Measurements from ENCODE around the gene VAMP3. TPM values are rescaled to one million over a fixed set of nuclear protein-coding genes. Genes with fewer than 3 reads are reported as not detected.

Gene VAMP3
- polyA plus RNA-seq, 4 donors, result 51.8 to 117 (median 79.8) TPM

- WGBS, 3 donors, result 37 to 40% (median 37%) methylated on average over 18 of the region's 18 CpGs
- Histone ChIP-seq H3K4me3 (ENCODE audit: low read depth in 1 of 3, low read length in 3 of 3) (no peak overlapping the region), H3K27me3 (ENCODE audit: control insufficient read depth in 3 of 3, insufficient read depth in 3 of 3, low read length in 3 of 3) (no peaks in the 10 kb centered on the region), H3K9me3 (ENCODE audit: control insufficient read depth in 2 of 2, insufficient read depth in 1 of 2, low read depth in 1 of 2, low read length in 1 of 2) (no peaks in the 10 kb centered on the region), H3K27ac (ENCODE audit: low read depth in 1 of 3, low read length in 2 of 3) (no peak overlapping the region), H3K4me1 (ENCODE audit: control insufficient read depth in 3 of 3, insufficient read depth in 2 of 3, low read depth in 1 of 3, low read length in 2 of 3) (peaks cover 0 to 3% (median 0%) of the 10 kb centered on the region in 3 donors), H3K36me3 (ENCODE audit: control insufficient read depth in 3 of 3, insufficient read depth in 2 of 3, low read depth in 1 of 3, low read length in 3 of 3) (peaks cover 0 to 4% (median 0%) of the 10 kb centered on the region in 3 donors)
- DNase-seq (peak; percentile 73 to 85), FAIRE-seq (no peak)
Observed at GRCh38 chr1:7752512-7753417, 18.3 kb upstream of the VAMP3 start.

DNA sequence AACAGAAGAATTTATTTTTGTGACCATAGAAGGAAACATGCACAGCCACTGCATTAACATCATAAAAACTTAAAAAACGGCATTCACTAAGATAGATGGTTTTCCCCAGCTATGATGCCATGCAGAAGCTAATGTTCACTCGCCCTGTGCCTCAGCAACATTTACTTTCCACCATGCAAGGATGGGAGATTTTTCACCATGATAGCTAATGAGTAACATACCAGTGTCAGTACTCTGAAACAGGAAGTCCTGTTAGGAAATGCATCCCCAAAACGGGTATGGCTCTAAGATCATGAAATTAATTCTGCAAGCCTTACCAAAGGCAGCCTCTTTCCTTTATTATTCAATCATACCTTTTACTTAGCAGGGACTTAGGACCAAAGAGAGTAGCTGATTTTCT is 17.5 kb upstream of the VAMP3 start:
- Histone ChIP-seq H3K27ac (ENCODE audit: low read depth in 1 of 3, low read length in 2 of 3) (no peak overlapping the region), H3K4me1 (ENCODE audit: control insufficient read depth in 3 of 3, insufficient read depth in 2 of 3, low read depth in 1 of 3, low read length in 2 of 3) (peaks cover 0 to 3% (median 0%) of the 10 kb centered on the region in 3 donors), H3K27me3 (ENCODE audit: control insufficient read depth in 3 of 3, insufficient read depth in 3 of 3, low read length in 3 of 3) (no peaks in the 10 kb centered on the region), H3K9me3 (ENCODE audit: control insufficient read depth in 2 of 2, insufficient read depth in 1 of 2, low read depth in 1 of 2, low read length in 1 of 2) (no peaks in the 10 kb centered on the region), H3K36me3 (ENCODE audit: control insufficient read depth in 3 of 3, insufficient read depth in 2 of 3, low read depth in 1 of 3, low read length in 3 of 3) (peaks cover 0 to 4% (median 0%) of the 10 kb centered on the region in 3 donors), H3K4me3 (ENCODE audit: low read depth in 1 of 3, low read length in 3 of 3) (no peak overlapping the region)
- DNase-seq, result no peak
- WGBS, 3 donors, result 66 to 81% (median 69%) methylated on average over 3 of the region's 3 CpGs
- no peak for FAIRE-seq

DNA sequence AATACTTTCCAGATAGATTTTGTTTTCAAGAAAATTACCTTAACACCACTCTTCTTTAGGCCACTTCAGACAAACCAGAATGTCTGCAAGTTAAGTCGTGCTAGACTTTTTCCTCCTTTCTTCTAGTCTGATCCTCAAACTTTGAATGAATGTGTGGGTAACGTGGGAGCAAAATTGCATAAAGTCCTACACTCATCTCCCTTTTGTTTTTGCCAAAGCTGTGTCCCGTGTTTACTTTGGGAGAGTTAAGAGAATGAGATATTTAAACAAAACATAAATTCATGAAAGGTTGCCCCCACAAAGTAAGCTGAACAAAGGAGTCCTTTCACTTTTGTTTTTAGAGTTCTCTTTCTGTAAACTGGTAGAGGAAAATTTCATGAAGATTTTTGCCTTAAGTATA is 16.9 kb upstream of the VAMP3 start:
- DNase-seq (no peak), FAIRE-seq (no peak)
- H3K4me1 ChIP-seq (ENCODE audit: control insufficient read depth in 3 of 3, insufficient read depth in 2 of 3, low read depth in 1 of 3, low read length in 2 of 3), result peaks cover 0 to 3% (median 0%) of the 10 kb centered on the region in 3 donors
- H3K4me3 ChIP-seq (ENCODE audit: low read depth in 1 of 3, low read length in 3 of 3), result no peak overlapping the region
- H3K36me3 ChIP-seq (ENCODE audit: control insufficient read depth in 3 of 3, insufficient read depth in 2 of 3, low read depth in 1 of 3, low read length in 3 of 3), result peaks cover 0 to 4% (median 0%) of the 10 kb centered on the region in 3 donors
- H3K27ac ChIP-seq (ENCODE audit: low read depth in 1 of 3, low read length in 2 of 3), result no peak overlapping the region
- no peaks in the 10 kb centered on the region for H3K27me3 ChIP-seq (ENCODE audit: control insufficient read depth in 3 of 3, insufficient read depth in 3 of 3, low read length in 3 of 3)
- H3K9me3 ChIP-seq (ENCODE audit: control insufficient read depth in 2 of 2, insufficient read depth in 1 of 2, low read depth in 1 of 2, low read length in 1 of 2), result no peaks in the 10 kb centered on the region
- 65 to 80% (median 67%) methylated on average over 3 of the region's 3 CpGs for WGBS, 3 donors

GRCh38 chr1:7755448-7755847 is 15.6 kb upstream of the VAMP3 start:
- H3K27ac ChIP-seq (ENCODE audit: low read depth in 1 of 3, low read length in 2 of 3), result no peak overlapping the region
- peaks cover 0 to 3% (median 0%) of the 10 kb centered on the region in 3 donors for H3K4me1 ChIP-seq (ENCODE audit: control insufficient read depth in 3 of 3, insufficient read depth in 2 of 3, low read depth in 1 of 3, low read length in 2 of 3)
- DNase-seq (no peak), FAIRE-seq (no peak)
- 10 to 95% (median 44%) methylated on average over 1 of the region's 1 CpG for WGBS, 3 donors
- no peaks in the 10 kb centered on the region for H3K36me3 ChIP-seq (ENCODE audit: control insufficient read depth in 3 of 3, insufficient read depth in 2 of 3, low read depth in 1 of 3, low read length in 3 of 3)
- H3K27me3 ChIP-seq (ENCODE audit: control insufficient read depth in 3 of 3, insufficient read depth in 3 of 3, low read length in 3 of 3), result no peaks in the 10 kb centered on the region
- no peaks in the 10 kb centered on the region for H3K9me3 ChIP-seq (ENCODE audit: control insufficient read depth in 2 of 2, insufficient read depth in 1 of 2, low read depth in 1 of 2, low read length in 1 of 2)
- H3K4me3 ChIP-seq (ENCODE audit: low read depth in 1 of 3, low read length in 3 of 3), result no peak overlapping the region

- no peaks in the 10 kb centered on the region for H3K27me3 ChIP-seq (ENCODE audit: control insufficient read depth in 3 of 3, insufficient read depth in 3 of 3, low read length in 3 of 3)
- H3K4me3 ChIP-seq (ENCODE audit: low read depth in 1 of 3, low read length in 3 of 3), result no peak overlapping the region
- no peak for FAIRE-seq
- no peak overlapping the region for H3K27ac ChIP-seq (ENCODE audit: low read depth in 1 of 3, low read length in 2 of 3)
- WGBS, 3 donors, result 70 to 90% (median 83%) methylated on average over 6 of the region's 6 CpGs
- no peaks in the 10 kb centered on the region for H3K9me3 ChIP-seq (ENCODE audit: control insufficient read depth in 2 of 2, insufficient read depth in 1 of 2, low read depth in 1 of 2, low read length in 1 of 2)
- no peak for DNase-seq
- no peaks in the 10 kb centered on the region for H3K4me1 ChIP-seq (ENCODE audit: control insufficient read depth in 3 of 3, insufficient read depth in 2 of 3, low read depth in 1 of 3, low read length in 2 of 3)
- H3K36me3 ChIP-seq (ENCODE audit: control insufficient read depth in 3 of 3, insufficient read depth in 2 of 3, low read depth in 1 of 3, low read length in 3 of 3), result no peaks in the 10 kb centered on the region
Observed at GRCh38 chr1:7760245-7760644, 10.9 kb upstream of the VAMP3 start.

GRCh38 chr1:7761103-7761502 is 10.0 kb upstream of the VAMP3 start:
- 79 to 91% (median 90%) methylated on average over 3 of the region's 3 CpGs for WGBS, 3 donors
- Histone ChIP-seq H3K4me1 (ENCODE audit: control insufficient read depth in 3 of 3, insufficient read depth in 2 of 3, low read depth in 1 of 3, low read length in 2 of 3) (no peaks in the 10 kb centered on the region), H3K9me3 (ENCODE audit: control insufficient read depth in 2 of 2, insufficient read depth in 1 of 2, low read depth in 1 of 2, low read length in 1 of 2) (no peaks in the 10 kb centered on the region), H3K4me3 (ENCODE audit: low read depth in 1 of 3, low read length in 3 of 3) (no peak overlapping the region), H3K27ac (ENCODE audit: low read depth in 1 of 3, low read length in 2 of 3) (no peak overlapping the region), H3K36me3 (ENCODE audit: control insufficient read depth in 3 of 3, insufficient read depth in 2 of 3, low read depth in 1 of 3, low read length in 3 of 3) (no peaks in the 10 kb centered on the region), H3K27me3 (ENCODE audit: control insufficient read depth in 3 of 3, insufficient read depth in 3 of 3, low read length in 3 of 3) (no peaks in the 10 kb centered on the region)
- no peak for DNase-seq
- FAIRE-seq, result no peak

- DNase-seq, result no peak
- H3K4me3 ChIP-seq (ENCODE audit: low read depth in 1 of 3, low read length in 3 of 3), result no peak overlapping the region
- no peaks in the 10 kb centered on the region for H3K36me3 ChIP-seq (ENCODE audit: control insufficient read depth in 3 of 3, insufficient read depth in 2 of 3, low read depth in 1 of 3, low read length in 3 of 3)
- FAIRE-seq, result no peak
- H3K27ac ChIP-seq (ENCODE audit: low read depth in 1 of 3, low read length in 2 of 3), result no peak overlapping the region
- no peaks in the 10 kb centered on the region for H3K27me3 ChIP-seq (ENCODE audit: control insufficient read depth in 3 of 3, insufficient read depth in 3 of 3, low read length in 3 of 3)
- peaks cover 0 to under 1% (median 0%) of the 10 kb centered on the region in 3 donors for H3K4me1 ChIP-seq (ENCODE audit: control insufficient read depth in 3 of 3, insufficient read depth in 2 of 3, low read depth in 1 of 3, low read length in 2 of 3)
- H3K9me3 ChIP-seq (ENCODE audit: control insufficient read depth in 2 of 2, insufficient read depth in 1 of 2, low read depth in 1 of 2, low read length in 1 of 2), result no peaks in the 10 kb centered on the region
- 70 to 78% (median 71%) methylated on average over 4 of the region's 4 CpGs for WGBS, 3 donors
Observed at GRCh38 chr1:7767176-7767575, 3.9 kb upstream of the VAMP3 start.

DNA sequence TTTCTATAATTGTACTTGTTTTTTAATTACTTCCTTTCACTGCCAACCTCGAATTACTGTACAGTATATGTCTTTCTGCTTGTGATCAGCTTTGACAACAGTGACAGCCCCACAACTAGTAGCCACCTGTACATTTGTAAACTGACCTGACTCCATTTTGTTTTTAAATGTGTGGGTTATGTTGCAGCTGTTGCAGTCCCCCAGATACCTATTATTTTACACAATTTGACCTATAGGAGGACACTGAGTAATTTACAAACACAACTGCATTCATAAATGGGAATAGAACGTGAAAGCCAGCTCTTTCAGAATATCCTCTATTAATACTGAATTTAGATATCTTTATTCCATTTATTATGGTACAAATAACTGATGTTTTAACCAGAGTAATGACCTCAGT is 2.5 kb upstream of the VAMP3 start:
- H3K4me1 ChIP-seq (ENCODE audit: control insufficient read depth in 3 of 3, insufficient read depth in 2 of 3, low read depth in 1 of 3, low read length in 2 of 3), result peaks cover 0 to 2% (median 0%) of the 10 kb centered on the region in 3 donors
- WGBS, 3 donors, result 49 to 71% (median 58%) methylated on average over 2 of the region's 2 CpGs
- FAIRE-seq (no peak), DNase-seq (no peak)
- H3K27me3 ChIP-seq (ENCODE audit: control insufficient read depth in 3 of 3, insufficient read depth in 3 of 3, low read length in 3 of 3), result no peaks in the 10 kb centered on the region
- H3K27ac ChIP-seq (ENCODE audit: low read depth in 1 of 3, low read length in 2 of 3), result no peak overlapping the region
- H3K9me3 ChIP-seq (ENCODE audit: control insufficient read depth in 2 of 2, insufficient read depth in 1 of 2, low read depth in 1 of 2, low read length in 1 of 2), result no peaks in the 10 kb centered on the region
- no peaks in the 10 kb centered on the region for H3K36me3 ChIP-seq (ENCODE audit: control insufficient read depth in 3 of 3, insufficient read depth in 2 of 3, low read depth in 1 of 3, low read length in 3 of 3)
- H3K4me3 ChIP-seq (ENCODE audit: low read depth in 1 of 3, low read length in 3 of 3), result no peak overlapping the region
